Breast epithelium (tissue), 4 donors: Measurements from ENCODE around the gene RUVBL2. TPM values are rescaled to one million over a fixed set of nuclear protein-coding genes. Genes with fewer than 3 reads are reported as not detected.

Experiments used
- DNase-seq, 2 donors: peaks; one replicate each; pipeline ENCODE4 v3.0.0-alpha.2; 2019; ENCODE audit warnings: low spot score in 2 of 2
- H3K27ac ChIP-seq, 2 donors: fragments of 200-600 bp; sonication (generic) in 1 of 2; one replicate each; pipeline ENCODE4 v1.5.1; 2016 to 2019; ENCODE audit warnings: mild to moderate bottlenecking in 1 of 2
- H3K27me3 ChIP-seq, 2 donors: fragments of 200-600 bp; sonication (generic) in 1 of 2; one replicate each; pipeline versions ENCODE4 v1.5.1 to v1.6.0; 2017 to 2019; ENCODE audit warnings: control low read depth in 1 of 2, mild to moderate bottlenecking in 1 of 2
- H3K36me3 ChIP-seq: fragments of 200-600 bp; one replicate; pipeline ENCODE4 v1.5.1; 2019
- H3K4me1 ChIP-seq, 2 donors: fragments of 200-600 bp; sonication (generic); one replicate each; pipeline ENCODE4 v1.5.1; 2016 to 2019; ENCODE audit warnings: control low read depth in 1 of 2
- H3K4me3 ChIP-seq, 3 donors: fragments of 200-600 bp; sonication (generic); 1 replicate in 2 of 3; 2 replicates in 1 of 3; pipeline ENCODE4 v1.5.1; 2016 to 2019; ENCODE audit warnings: mild to moderate bottlenecking in 3 of 3, moderate library complexity in 2 of 3
- H3K9me3 ChIP-seq, 2 donors: fragments of 200-600 bp; sonication (generic) in 1 of 2; one replicate each; pipeline ENCODE4 v1.5.1; 2016 to 2019; ENCODE audit warnings: control low read depth in 1 of 2
- POLR2A ChIP-seq: fragments of 450-650 bp; IDR thresholded peaks from one replicate; pipeline ENCODE4 v1.6.1; 2016; ENCODE audit warnings: antibody characterized with exemption, mild to moderate bottlenecking, moderate library complexity
- POLR2AphosphoS5 ChIP-seq, 3 donors: sonication (generic); formaldehyde crosslinking; IDR thresholded peaks; one replicate each; pipeline ENCODE4 v1.6.1; 2017; ENCODE audit warnings: antibody characterized with exemption in 3 of 3
- intact Hi-C: fragments of 100-400 bp; cut with DNase I; formaldehyde crosslinking; loops from one replicate; pipeline ENCODE4 v1.15.1; 2023; ENCODE audit warnings: low total_unique reads
- total RNA-seq, 3 donors: library from RNA; depleted of rRNA; stranded (reverse); fragments of >200 nt; gene quantifications; one replicate each; pipeline ENCODE4 v1.1.0, GENCODE V29; 2016
- TF ChIP-seq, protein P1 (sequence below), 3 donors: fragments of 450-650 bp; IDR thresholded peaks; one replicate each; pipeline ENCODE4 v1.5.1; 2016 to 2017; ENCODE audit warnings: antibody characterized with exemption in 3 of 3, mild to moderate bottlenecking in 3 of 3, moderate library complexity in 3 of 3

Gene RUVBL2
- total RNA-seq, 3 donors from 2014 or later = 74.1 to 104 (median 84.0) TPM

DNA sequence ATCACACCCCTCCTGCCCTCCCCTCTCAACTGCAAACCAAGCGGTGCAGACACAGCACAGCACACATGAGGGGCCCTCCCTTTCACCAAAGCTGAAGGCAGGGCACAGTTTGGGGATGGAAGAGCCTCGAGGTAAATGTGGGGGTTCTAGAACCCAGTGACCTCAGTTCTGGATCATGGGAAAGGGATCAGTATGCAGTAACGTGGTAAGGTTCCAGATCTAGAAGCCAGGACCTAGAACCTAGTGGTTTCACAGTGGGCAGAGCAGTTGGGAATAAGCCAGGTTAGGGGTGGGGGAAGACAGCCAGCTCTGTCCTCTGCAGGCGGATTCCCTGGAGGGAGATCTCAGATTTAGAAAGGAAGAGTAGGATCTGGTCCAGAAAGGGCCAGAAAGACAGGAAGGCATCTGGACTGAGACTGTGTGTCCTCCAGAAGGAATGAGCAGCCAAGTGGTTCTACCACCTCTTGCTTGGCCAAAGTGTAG, 25.5 kb upstream of the RUVBL2 start:
- H3K9me3 ChIP-seq = no peaks in the 10 kb centered on the region
- H3K27ac ChIP-seq = peak overlapping the region; percentile 22 to 62
- no peaks in the 10 kb centered on the region for H3K27me3 ChIP-seq
- peaks cover 0 to 14% of the 10 kb centered on the region in 2 donors for H3K4me1 ChIP-seq
- no peak for DNase-seq
- H3K4me3 ChIP-seq = no peak overlapping the region
- intact Hi-C loops = no loop called here
- TF ChIP-seq, protein P1, sequence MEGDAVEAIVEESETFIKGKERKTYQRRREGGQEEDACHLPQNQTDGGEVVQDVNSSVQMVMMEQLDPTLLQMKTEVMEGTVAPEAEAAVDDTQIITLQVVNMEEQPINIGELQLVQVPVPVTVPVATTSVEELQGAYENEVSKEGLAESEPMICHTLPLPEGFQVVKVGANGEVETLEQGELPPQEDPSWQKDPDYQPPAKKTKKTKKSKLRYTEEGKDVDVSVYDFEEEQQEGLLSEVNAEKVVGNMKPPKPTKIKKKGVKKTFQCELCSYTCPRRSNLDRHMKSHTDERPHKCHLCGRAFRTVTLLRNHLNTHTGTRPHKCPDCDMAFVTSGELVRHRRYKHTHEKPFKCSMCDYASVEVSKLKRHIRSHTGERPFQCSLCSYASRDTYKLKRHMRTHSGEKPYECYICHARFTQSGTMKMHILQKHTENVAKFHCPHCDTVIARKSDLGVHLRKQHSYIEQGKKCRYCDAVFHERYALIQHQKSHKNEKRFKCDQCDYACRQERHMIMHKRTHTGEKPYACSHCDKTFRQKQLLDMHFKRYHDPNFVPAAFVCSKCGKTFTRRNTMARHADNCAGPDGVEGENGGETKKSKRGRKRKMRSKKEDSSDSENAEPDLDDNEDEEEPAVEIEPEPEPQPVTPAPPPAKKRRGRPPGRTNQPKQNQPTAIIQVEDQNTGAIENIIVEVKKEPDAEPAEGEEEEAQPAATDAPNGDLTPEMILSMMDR (IDR thresholded peaks at IDR 0.05) = no peak
- no peak for TF ChIP-seq POLR2A
- TF ChIP-seq POLR2AphosphoS5 (IDR thresholded peaks at IDR 0.05) = peak in 1 of 3 donors; percentile 33
- H3K36me3 ChIP-seq = no peaks in the 10 kb centered on the region

DNA sequence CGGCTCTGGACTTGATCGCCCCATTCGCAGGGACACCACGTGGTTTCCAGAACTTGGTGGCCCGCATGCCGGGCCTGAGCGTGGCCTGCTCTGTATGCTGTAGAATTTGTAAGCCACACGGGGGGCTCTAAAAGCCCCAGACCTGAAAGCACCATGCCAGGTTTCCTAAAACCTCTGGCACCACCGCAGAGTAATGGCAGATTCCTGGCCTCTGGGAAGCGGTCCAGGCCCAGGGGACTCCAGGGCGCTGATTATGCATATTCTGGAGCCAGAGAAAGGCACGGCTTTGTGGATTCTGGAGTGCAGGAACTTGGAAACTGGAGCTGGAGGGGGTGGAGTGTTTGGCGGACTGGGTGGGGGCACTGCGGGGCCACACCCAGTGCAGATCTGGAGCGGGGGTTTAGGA, 24.9 kb upstream of the RUVBL2 start:
- Histone ChIP-seq H3K9me3 (no peaks in the 10 kb centered on the region), H3K4me1 (peaks cover 0 to 14% of the 10 kb centered on the region in 2 donors), H3K27ac (no peak overlapping the region), H3K27me3 (no peaks in the 10 kb centered on the region), H3K36me3 (no peaks in the 10 kb centered on the region), H3K4me3 (no peak overlapping the region)
- intact Hi-C loops = no loop called here
- no peak for DNase-seq
- TF ChIP-seq, protein P1 (IDR thresholded peaks at IDR 0.05) = no peak
- TF ChIP-seq POLR2AphosphoS5 (IDR thresholded peaks at IDR 0.05) = no peak
- TF ChIP-seq POLR2A = no peak

DNA sequence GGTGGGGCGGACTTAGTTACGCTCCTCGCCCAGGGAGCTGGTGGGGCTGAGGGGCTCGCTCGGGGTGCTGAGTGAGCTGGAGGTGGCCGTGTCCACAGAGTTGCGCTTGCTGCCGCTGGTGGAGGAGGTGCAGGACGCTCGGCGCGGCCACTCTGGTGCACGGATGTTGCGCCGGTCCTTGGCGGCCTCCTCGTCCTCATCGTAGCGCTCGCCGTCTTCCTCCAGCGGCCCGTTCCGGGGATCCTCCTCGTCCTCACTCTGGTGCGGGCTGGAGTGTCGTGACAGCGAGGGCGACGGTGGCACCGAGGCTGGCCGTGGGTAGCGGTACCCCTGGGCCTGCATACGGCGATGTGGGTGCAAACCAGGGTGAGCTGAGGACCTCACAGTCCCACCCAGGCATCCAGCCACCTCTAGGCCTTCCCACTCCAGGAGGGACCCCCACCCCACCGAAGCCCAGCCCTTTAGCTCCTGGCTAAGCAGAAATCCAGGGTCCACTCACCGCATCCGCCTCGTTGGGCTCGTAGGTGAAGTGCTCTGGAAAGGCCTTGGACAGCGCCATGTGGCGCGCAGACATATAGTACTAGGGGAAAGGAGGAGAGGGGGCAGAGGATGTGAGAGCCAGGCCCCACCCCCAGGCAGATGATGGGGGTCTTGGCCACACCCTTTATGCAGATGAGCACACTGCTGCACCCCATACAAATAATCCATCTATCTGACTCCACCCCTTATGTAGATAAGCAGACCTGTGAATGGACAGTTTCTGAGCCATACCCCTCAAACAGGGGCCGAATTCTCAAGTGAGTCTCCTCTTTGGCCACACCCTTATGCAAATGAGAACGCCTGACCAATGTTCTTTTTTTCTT, 24.2 kb upstream of the RUVBL2 start:
- TF ChIP-seq POLR2AphosphoS5 (IDR thresholded peaks at IDR 0.05) (no peak), POLR2A (no peak)
- TF ChIP-seq, protein P1 (IDR thresholded peaks at IDR 0.05) = no peak
- H3K27ac ChIP-seq = no peak overlapping the region
- no peaks in the 10 kb centered on the region for H3K9me3 ChIP-seq
- H3K4me1 ChIP-seq = peaks cover 0 to 14% of the 10 kb centered on the region in 2 donors
- no peaks in the 10 kb centered on the region for H3K36me3 ChIP-seq
- intact Hi-C loops = no loop called here
- no peak overlapping the region for H3K4me3 ChIP-seq
- H3K27me3 ChIP-seq = no peaks in the 10 kb centered on the region
- DNase-seq = no peak

DNA sequence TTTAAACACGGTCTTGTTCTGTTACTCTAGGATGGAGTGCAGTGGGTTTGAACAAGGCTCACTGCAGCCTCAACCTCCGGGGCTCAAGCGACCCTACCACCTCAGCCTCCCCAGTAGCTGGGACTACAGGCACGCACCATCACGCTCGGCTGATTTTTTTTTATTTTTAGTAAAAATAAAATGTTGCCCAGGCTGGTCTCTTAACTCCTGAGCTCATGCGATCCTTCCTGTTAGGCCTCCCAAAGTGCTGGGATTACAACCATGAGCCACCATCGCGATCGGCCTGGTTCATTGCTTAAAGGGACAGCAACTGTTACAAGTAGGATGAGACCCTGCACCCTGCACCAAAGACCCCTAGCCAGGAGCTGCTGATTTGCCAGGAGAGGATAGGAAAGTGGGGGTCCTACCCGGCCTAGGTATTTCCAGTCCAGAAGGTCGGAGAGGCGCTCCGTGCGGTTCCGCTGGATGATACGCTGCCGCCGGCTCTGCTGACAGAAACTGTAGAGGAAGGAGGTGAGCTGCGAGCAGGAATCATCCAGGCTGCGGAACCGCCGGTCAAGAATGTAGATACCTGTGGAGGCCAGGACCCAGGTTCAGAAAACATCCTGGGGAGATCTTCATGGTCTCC, 23.4 kb upstream of the RUVBL2 start:
- intact Hi-C loops = no loop called here
- no peak for DNase-seq
- TF ChIP-seq, protein P1 (IDR thresholded peaks at IDR 0.05) = no peak
- TF ChIP-seq POLR2AphosphoS5 (IDR thresholded peaks at IDR 0.05) = no peak
- no peak for TF ChIP-seq POLR2A
- no peak overlapping the region for H3K4me3 ChIP-seq
- H3K36me3 ChIP-seq = no peaks in the 10 kb centered on the region
- no peaks in the 10 kb centered on the region for H3K27me3 ChIP-seq
- no peaks in the 10 kb centered on the region for H3K9me3 ChIP-seq
- H3K4me1 ChIP-seq = peaks cover 0 to 14% of the 10 kb centered on the region in 2 donors
- no peak overlapping the region for H3K27ac ChIP-seq

DNA sequence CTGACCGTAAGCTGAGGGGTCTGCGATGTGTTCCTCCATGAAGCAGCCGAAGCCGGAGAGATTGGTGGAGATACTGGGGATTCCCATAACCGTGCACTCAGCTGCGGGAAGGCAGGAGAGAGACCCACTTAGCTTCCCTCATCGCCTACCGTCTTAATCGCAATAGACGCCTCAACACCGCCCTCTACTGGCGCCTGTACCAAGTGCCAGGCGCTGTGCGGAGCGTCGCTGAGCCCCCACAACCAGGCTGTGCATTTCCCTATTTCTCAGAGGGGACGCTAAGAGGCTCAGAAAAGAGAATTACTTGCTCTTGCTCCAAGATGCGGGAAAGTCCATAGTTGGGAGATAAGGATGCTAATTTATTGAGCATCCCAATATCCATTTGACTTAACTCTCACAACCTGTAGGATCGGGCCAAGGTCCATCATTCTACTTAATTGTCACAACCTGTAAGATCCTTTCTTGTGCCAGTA, 22.7 kb upstream of the RUVBL2 start:
- TF ChIP-seq, protein P1 (IDR thresholded peaks at IDR 0.05) = peak; percentile 64 to 79 (median 67)
- TF ChIP-seq POLR2A (no peak), POLR2AphosphoS5 (IDR thresholded peaks at IDR 0.05) (no peak)
- intact Hi-C loops = no loop called here
- Histone ChIP-seq H3K36me3 (no peaks in the 10 kb centered on the region), H3K27ac (peak overlapping the region in 1 of 2 donors; percentile 19), H3K27me3 (no peaks in the 10 kb centered on the region), H3K4me1 (peaks cover 0 to 14% of the 10 kb centered on the region in 2 donors), H3K4me3 (no peak overlapping the region), H3K9me3 (no peaks in the 10 kb centered on the region)
- no peak for DNase-seq
